GM21381 (cell line): ENCODE measurements around the gene MEGF9.
A peak's percentile ranks its signal among the peaks of the same experiment; 100 is the strongest.

ENCODE experiments used
- ATAC-seq: cut with Tn5 transposase; IDR thresholded peaks from one replicate; pipeline ENCODE4 v1.9.1; 2021; ENCODE audit warnings: mild to moderate bottlenecking, moderate library complexity; ENCODE audit not compliant: unreplicated experiment

MEGF9 gene

GRCh38 chr9:120628207-120628924 is 85.9 kb downstream of the MEGF9 start:
- ATAC-seq = no peak

DNA sequence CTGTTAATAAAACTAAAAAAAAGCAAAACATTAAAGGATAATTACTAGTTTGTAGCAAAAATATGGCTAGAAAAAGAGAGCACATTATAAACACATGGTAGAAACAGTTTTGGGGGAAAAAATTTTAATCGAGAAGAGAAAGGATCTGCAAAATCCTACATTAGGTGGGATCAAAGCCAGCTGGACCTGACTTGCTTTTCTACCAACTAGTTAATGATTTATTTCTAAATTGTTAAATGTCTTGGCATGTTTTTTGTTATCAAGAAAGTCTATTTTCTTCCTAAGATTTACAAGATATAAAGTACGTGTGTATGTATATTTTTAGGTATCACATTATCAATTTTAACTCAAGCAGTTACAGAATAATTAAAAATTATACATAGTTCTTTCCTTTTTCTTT is 87.2 kb downstream of the MEGF9 start:
- ATAC-seq = no peak

DNA sequence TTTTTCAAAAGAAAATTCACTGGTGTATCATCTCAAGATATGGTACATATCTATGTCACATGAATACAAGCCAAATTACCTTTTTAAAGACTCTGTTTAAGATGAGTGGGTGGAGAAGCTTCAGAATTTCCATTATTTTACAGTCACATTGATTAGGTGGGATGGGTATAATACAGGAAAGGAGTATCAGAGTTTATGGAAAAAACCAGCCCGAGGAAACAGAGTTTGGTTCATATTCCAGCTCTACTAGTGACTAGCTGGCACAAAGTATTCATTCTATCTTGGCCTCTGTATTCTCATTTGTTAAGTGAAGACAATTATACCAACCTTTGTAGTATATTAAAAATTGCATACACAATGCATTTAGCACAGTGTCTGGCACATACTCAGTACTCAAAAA is 87.8 kb downstream of the MEGF9 start:
- no peak for ATAC-seq

DNA sequence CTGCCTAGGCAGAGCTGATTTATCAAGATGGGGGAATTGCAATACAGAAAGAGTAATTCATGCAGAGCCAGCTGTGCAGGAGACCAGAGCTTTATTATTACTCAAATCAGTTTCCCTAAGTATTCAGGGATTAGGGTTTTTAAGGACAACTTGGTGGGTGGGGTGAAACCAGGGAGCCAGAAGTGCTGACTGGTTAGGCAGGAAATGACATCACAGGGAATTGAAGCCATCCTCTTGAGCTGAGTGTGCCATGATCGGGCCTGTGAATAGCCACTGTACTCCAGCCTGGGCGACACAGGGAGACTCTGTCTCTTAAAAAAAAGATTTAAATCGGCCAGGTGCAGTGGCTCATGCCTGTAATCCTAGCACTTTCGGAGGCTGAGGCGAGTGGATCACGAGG is 89.0 kb downstream of the MEGF9 start:
- ATAC-seq = no peak

- no peak for ATAC-seq
Measured at GRCh38 chr9:120622790-120623189, 91.5 kb downstream of the MEGF9 start.

DNA sequence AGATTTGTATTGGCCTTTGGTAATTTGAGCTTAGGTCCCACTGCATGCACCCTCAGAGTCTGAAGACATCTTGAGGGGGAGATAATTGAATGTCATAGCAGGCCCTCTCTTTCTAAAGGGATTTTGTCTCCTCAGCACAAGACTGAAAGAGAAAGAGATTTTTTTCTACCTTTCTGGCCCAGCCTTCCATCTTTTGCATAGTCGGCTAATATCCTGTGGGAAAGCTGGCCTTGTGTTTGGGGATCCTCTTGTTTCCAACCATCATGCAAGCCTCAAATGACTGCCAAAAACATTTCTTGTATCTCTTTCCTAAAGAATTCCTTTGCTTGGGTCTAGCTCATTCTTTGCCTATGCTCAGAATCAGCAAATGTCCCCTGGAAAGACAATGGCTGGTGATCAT is 92.3 kb downstream of the MEGF9 start:
- ATAC-seq = no peak

- ATAC-seq = no peak
Measured at GRCh38 chr9:120619751-120620655, 94.3 kb downstream of the MEGF9 start.

- ATAC-seq = no peak
Measured at GRCh38 chr9:120616966-120617935, 97.0 kb downstream of the MEGF9 start.

DNA sequence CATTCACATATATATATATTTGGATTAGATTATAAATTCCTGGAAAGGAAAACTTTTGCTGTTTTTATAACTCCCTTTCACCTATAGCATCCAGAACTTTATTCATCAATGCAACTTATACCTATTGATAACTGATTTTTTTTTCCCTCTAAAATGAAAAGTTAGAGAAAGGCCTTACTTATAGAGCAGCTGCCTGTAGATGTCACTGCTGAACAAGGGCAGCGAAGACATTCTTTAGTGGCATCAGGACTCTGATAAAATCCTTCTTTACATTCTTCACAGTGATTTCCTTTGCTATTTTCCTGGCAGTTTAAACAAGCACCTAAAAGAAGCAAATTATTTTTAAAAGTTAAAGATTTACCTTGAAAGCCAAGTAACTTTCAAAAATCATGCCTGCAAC is 102.1 kb downstream of the MEGF9 start:
- ATAC-seq = no peak

DNA sequence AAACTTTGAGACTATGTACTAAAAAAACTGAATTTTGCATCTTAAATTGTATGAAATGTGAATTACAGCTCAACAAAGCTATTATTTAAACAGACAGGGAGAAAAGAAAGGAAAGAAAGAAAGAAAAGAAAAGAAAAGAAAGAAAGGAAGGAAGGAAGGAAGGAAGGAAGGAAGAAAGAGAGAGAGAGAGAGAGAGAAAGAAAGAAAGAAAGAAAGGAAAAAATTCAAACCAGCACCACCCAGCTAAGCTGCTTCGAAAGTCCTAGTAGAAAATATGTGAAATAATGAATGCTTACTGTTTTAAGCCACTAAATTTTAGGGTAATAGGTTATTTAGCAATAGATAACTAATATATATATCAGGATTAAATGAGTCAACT is 102.6 kb downstream of the MEGF9 start:
- no peak for ATAC-seq

DNA sequence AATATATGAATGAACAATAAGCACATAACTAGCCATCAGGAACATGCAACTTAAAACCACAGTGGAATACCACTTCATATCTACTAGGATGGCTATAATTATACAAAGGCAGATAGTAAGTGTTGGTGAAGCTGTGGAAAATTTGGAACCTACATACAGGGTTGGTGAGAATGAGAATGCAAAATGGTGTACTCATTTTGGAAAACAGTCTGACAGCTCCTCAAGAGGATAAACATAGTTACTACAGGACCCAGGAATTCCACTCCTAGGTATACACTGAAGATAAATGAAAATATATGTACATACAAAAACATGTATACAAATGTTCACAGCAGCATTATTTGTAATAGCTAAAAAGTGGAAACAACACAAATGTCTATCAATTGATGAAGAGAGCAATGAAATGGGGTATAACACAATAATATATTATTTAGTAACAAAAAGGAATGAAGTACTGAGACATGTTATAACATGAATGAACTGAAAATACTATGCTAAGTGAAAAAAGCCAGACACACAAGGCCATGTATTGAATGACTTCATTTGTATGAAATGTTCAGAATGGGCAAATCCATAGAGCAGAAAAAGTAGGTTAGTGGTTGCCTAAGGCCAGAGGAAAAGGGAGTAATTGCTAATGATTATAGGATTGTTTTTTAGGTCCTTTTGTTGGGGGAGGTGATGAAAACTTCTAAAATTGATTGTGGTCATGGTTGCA is 103.1 kb downstream of the MEGF9 start:
- no peak for ATAC-seq

- ATAC-seq = no peak
Measured at GRCh38 chr9:120609636-120610035, 104.6 kb downstream of the MEGF9 start.

GRCh38 chr9:120608421-120608820 is 105.8 kb downstream of the MEGF9 start:
- no peak for ATAC-seq

DNA sequence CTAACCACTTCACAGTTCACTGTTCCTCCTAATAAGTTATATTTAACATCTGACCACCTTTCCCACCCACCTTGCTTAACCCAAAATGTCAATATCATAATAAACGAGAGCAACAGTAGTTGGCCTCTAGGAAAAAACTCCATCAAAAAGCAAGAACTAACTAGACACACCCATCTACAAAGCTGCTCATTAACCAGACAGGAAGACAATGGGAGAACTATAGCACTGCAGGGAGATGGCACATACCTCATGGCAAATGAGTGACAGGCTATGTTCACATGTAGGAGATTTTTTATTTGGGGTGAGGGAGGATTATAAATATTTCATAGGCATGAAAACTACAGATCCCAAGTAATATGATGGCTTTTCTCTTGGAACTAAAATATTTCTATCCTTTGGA is 110.7 kb downstream of the MEGF9 start:
- no peak for ATAC-seq

DNA sequence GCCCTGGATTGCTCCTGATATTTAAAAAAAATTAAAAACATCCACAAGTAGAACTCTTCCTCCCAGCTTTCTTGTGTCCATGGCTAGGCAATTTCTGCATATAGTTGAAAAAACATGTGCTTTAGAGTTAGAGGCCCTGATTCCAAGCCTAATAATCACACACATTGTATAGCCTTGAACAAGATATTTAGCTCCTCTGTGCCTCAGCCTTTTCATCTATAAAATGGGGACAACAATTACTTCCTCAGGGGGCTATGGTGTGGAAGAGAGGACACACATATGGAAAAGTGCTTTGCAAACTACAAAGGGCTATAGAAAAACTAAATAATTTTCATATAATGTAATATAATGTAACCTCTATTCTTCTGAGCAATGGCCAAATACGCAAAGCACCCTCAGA is 111.3 kb downstream of the MEGF9 start:
- ATAC-seq = no peak

- no peak for ATAC-seq
Measured at GRCh38 chr9:120593955-120594277, 120.4 kb downstream of the MEGF9 start.

- no peak for ATAC-seq
Measured at GRCh38 chr9:120593250-120593954, 120.9 kb downstream of the MEGF9 start.

GRCh38 chr9:120592210-120592609 is 122.1 kb downstream of the MEGF9 start:
- no peak for ATAC-seq

- no peak for ATAC-seq
Measured at GRCh38 chr9:120587328-120587727, 126.9 kb downstream of the MEGF9 start.

DNA sequence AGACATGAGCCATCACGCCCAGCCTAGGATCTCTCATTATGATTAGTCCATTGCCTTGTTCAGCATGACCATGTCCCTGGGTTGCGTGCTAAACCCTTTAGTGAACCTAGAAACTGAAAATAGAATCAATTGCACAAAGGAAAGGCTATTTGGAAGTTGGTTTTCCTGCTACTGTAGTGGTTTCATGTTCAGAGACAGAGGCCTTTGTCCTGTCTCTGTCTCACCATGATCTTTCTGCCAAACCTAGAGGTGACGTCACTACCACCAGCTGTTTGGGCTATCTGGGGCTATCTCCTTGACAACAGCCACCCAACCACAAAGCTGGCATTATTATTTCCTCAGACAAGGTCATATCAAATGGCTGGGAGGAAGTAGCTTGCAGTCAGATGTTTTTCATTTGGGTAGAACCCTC is 130.3 kb downstream of the MEGF9 start:
- peak; percentile 44 for ATAC-seq
